Esophagus muscularis mucosa (tissue), 4 donors: ENCODE results near the gene KCNH1. TPM values are rescaled to one million over a fixed set of nuclear protein-coding genes. Genes with fewer than 3 reads are reported as not detected.

Source experiments
- DNase-seq: peaks from one replicate; pipeline ENCODE4 v3.0.0-alpha.2; 2017; ENCODE audit errors: extremely low spot score
- H3K27ac ChIP-seq, 4 donors: fragments of 200-600 bp; sonication (generic); replicated peaks in 1 of 4; 1 replicate in 3 of 4; 2 replicates in 1 of 4; pipeline ENCODE4 v1.5.1; 2016 to 2019; ENCODE audit warnings: mild to moderate bottlenecking in 1 of 4
- H3K27me3 ChIP-seq, 4 donors: fragments of 200-600 bp; sonication (generic); one replicate each; pipeline versions ENCODE4 v1.5.1 to v1.6.0; 2016 to 2019
- H3K36me3 ChIP-seq, 4 donors: fragments of 200-600 bp; sonication (generic); one replicate each; pipeline ENCODE4 v1.5.1; 2016 to 2019
- H3K4me1 ChIP-seq, 4 donors: fragments of 200-600 bp; sonication (generic); one replicate each; pipeline ENCODE4 v1.5.1; 2016 to 2019
- H3K4me3 ChIP-seq, 4 donors: fragments of 200-600 bp; sonication (generic); 1 replicate in 2 of 4; 2 replicates in 2 of 4; pipeline ENCODE4 v1.5.1; 2016 to 2019; ENCODE audit warnings: mild to moderate bottlenecking in 4 of 4, moderate library complexity in 1 of 4
- H3K9me3 ChIP-seq, 4 donors: fragments of 200-600 bp; sonication (generic); 1 replicate in 3 of 4; 2 replicates in 1 of 4; pipeline ENCODE4 v1.5.1; 2016 to 2019
- CTCF ChIP-seq, 3 experiments: fragments of 200-600 bp in 2 of 3; fragments of 450-650 bp in 1 of 3; sonication (generic) in 2 of 3; IDR thresholded peaks; one replicate each; pipeline ENCODE4 v1.5.1; 2017 to 2019; ENCODE audit warnings: antibody characterized with exemption in 3 of 3, mild to moderate bottlenecking in 2 of 3, moderate library complexity in 1 of 3
- EP300 ChIP-seq: sonication (generic); formaldehyde crosslinking; IDR thresholded peaks from one replicate; pipeline ENCODE4 v1.6.1; 2017; ENCODE audit warnings: antibody characterized with exemption
- POLR2A ChIP-seq: fragments of 450-650 bp; IDR thresholded peaks from one replicate; pipeline ENCODE4 v1.6.1; 2017; ENCODE audit warnings: antibody characterized with exemption, moderate library complexity, mild to moderate bottlenecking, low read depth
- POLR2AphosphoS5 ChIP-seq, 2 donors: sonication (generic); formaldehyde crosslinking; IDR thresholded peaks; one replicate each; pipeline ENCODE4 v1.6.1; 2017; ENCODE audit warnings: antibody characterized with exemption in 2 of 2
- WGBS: methylation state at CpG from one replicate; pipeline ENCODE4 v1.1.5; 2018; 5-methylcytosine and 5-hydroxymethylcytosine counted together
- intact Hi-C: fragments of 100-400 bp; cut with DNase I; formaldehyde crosslinking; loops from one replicate; pipeline ENCODE4 v1.15.1; 2023
- total RNA-seq, 4 donors: library from RNA; depleted of rRNA; stranded (reverse); fragments of >200 nt; gene quantifications; one replicate each; pipeline versions ENCODE4 v1.1.0 to v1.2.1, GENCODE V29; 2016

KCNH1 gene
- total RNA-seq, 4 donors from 2014 or later = 0.11 to 0.78 (median 0.46) TPM

- Histone ChIP-seq H3K4me1 (peaks cover 0 to 7% (median 6%) of the 10 kb centered on the region in 4 donors), H3K4me3 (no peak overlapping the region), H3K27ac (no peak overlapping the region), H3K27me3 (no peaks in the 10 kb centered on the region), H3K36me3 (no peaks in the 10 kb centered on the region), H3K9me3 (peaks cover 0 to 5% (median 0%) of the 10 kb centered on the region in 4 donors)
- intact Hi-C loops = no loop called here
- 70% methylated on average over 1 of the region's 1 CpG for WGBS
- no peak for DNase-seq
- no peak for TF ChIP-seq EP300
- no peak for TF ChIP-seq CTCF (IDR thresholded peaks at IDR 0.05)
- no peak for TF ChIP-seq POLR2AphosphoS5 (IDR thresholded peaks at IDR 0.05)
- no peak for TF ChIP-seq POLR2A
These were observed 433.9 kb downstream of the KCNH1 start for GRCh38 chr1:210700083-210700482.

- intact Hi-C loops = no loop called here
- no peak for DNase-seq
- Histone ChIP-seq H3K27ac (no peak overlapping the region), H3K4me3 (no peak overlapping the region), H3K4me1 (peaks cover 0 to 7% (median 6%) of the 10 kb centered on the region in 4 donors), H3K36me3 (no peaks in the 10 kb centered on the region), H3K9me3 (peaks cover 0 to 5% (median 0%) of the 10 kb centered on the region in 4 donors), H3K27me3 (no peaks in the 10 kb centered on the region)
- no peak for TF ChIP-seq POLR2AphosphoS5 (IDR thresholded peaks at IDR 0.05)
- TF ChIP-seq EP300 = no peak
- no peak for TF ChIP-seq CTCF (IDR thresholded peaks at IDR 0.05)
- 93% methylated on average over 2 of the region's 5 CpGs for WGBS
These were observed 435.3 kb downstream of the KCNH1 start for GRCh38 chr1:210698661-210699060.

GRCh38 chr1:210697185-210697584 is 436.8 kb downstream of the KCNH1 start:
- TF ChIP-seq POLR2A (no peak), CTCF (IDR thresholded peaks at IDR 0.05) (no peak), POLR2AphosphoS5 (IDR thresholded peaks at IDR 0.05) (no peak), EP300 (no peak)
- no peak overlapping the region for H3K4me3 ChIP-seq
- H3K9me3 ChIP-seq = peaks cover 0 to 5% (median 0%) of the 10 kb centered on the region in 4 donors
- H3K27me3 ChIP-seq = no peaks in the 10 kb centered on the region
- H3K27ac ChIP-seq = no peak overlapping the region
- intact Hi-C loops = no loop called here
- H3K4me1 ChIP-seq = peaks cover 0 to 7% (median 6%) of the 10 kb centered on the region in 4 donors
- DNase-seq = no peak
- WGBS = 48% methylated on average over 3 of the region's 3 CpGs
- no peaks in the 10 kb centered on the region for H3K36me3 ChIP-seq

GRCh38 chr1:210696709-210697108 is 437.2 kb downstream of the KCNH1 start:
- intact Hi-C loops = no loop called here
- no peak for DNase-seq
- TF ChIP-seq POLR2A (no peak), POLR2AphosphoS5 (IDR thresholded peaks at IDR 0.05) (no peak), CTCF (IDR thresholded peaks at IDR 0.05) (no peak), EP300 (no peak)
- peaks cover 0 to 5% (median 0%) of the 10 kb centered on the region in 4 donors for H3K9me3 ChIP-seq
- H3K4me1 ChIP-seq = peaks cover 0 to 7% (median 6%) of the 10 kb centered on the region in 4 donors
- no peak overlapping the region for H3K27ac ChIP-seq
- no peaks in the 10 kb centered on the region for H3K36me3 ChIP-seq
- no peak overlapping the region for H3K4me3 ChIP-seq
- H3K27me3 ChIP-seq = no peaks in the 10 kb centered on the region
- WGBS = 82% methylated on average over 1 of the region's 1 CpG

- Histone ChIP-seq H3K9me3 (no peaks in the 10 kb centered on the region), H3K27me3 (no peaks in the 10 kb centered on the region), H3K4me1 (peaks cover 0 to under 1% (median 0%) of the 10 kb centered on the region in 4 donors), H3K36me3 (no peaks in the 10 kb centered on the region), H3K4me3 (no peak overlapping the region), H3K27ac (no peak overlapping the region)
- no peak for TF ChIP-seq POLR2AphosphoS5 (IDR thresholded peaks at IDR 0.05)
- intact Hi-C loops = no loop called here
- 60% methylated on average over 1 of the region's 1 CpG for WGBS
- DNase-seq = no peak
These were observed 438.9 kb downstream of the KCNH1 start for GRCh38 chr1:210695026-210695425.
